Activated CD8-positive, alpha-beta T cell treated with anti-CD3 and anti-CD28 coated beads for 36 hours (primary cell): ENCODE results near the gene GEMIN8. TPM values are rescaled to one million over a fixed set of nuclear protein-coding genes. Genes with fewer than 3 reads are reported as not detected.

Source experiments
- ATAC-seq: fragments of 200-7000 bp; cut with Tn5 transposase; one replicate; pipeline ENCODE4 v1.10.0; 2021; ENCODE audit warnings: mild to moderate bottlenecking, moderate library complexity
- CTCF ChIA-PET: fragments of 350-600 bp; sonication (Branson Sonifier 250); formaldehyde crosslinking; loops from one replicate; lab custom pipeline; 2021; ENCODE audit warnings: antibody characterized with exemption; lab: Charles Lee
- POLR2A ChIA-PET: fragments of 350-600 bp; sonication (Branson Sonifier 250); formaldehyde crosslinking; loops from one replicate; lab custom pipeline; 2021; ENCODE audit warnings: antibody characterized with exemption; lab: Charles Lee
- DNase-seq: peaks from one replicate; pipeline ENCODE4 v3.0.0-alpha.2; 2020
- H3K27ac Mint-ChIP-seq: one replicate; pipeline ENCODE4 v1.8.0; 2021; ENCODE audit warnings: mild to moderate bottlenecking, mixed read lengths
- H3K27me3 Mint-ChIP-seq: one replicate; pipeline ENCODE4 v1.8.0; 2021; ENCODE audit warnings: mixed read lengths
- H3K36me3 Mint-ChIP-seq: one replicate; pipeline ENCODE4 v1.8.0; 2021; ENCODE audit warnings: low read depth, mixed read lengths
- H3K4me1 Mint-ChIP-seq: one replicate; pipeline ENCODE4 v1.8.0; 2021; ENCODE audit warnings: low read depth, mixed read lengths
- H3K4me3 Mint-ChIP-seq: one replicate; pipeline ENCODE4 v1.8.0; 2021; ENCODE audit warnings: mild to moderate bottlenecking, moderate library complexity, mixed read lengths
- H3K9me3 Mint-ChIP-seq: one replicate; pipeline ENCODE4 v1.8.0; 2021; ENCODE audit warnings: mixed read lengths
- CTCF ChIP-seq: fragments of 200-600 bp; IDR thresholded peaks from one replicate; pipeline ENCODE4 v1.8.0; 2022; ENCODE audit warnings: antibody characterized with exemption, mild to moderate bottlenecking
- intact Hi-C: fragments of 100-400 bp; cut with micrococcal nuclease; formaldehyde crosslinking; loops from one replicate; pipeline ENCODE4 v1.10.0; 2022
- total RNA-seq, 2 experiments: library from RNA; stranded (reverse); gene quantifications; one replicate each; pipeline ENCODE4 v1.2.3, GENCODE V29; 2021

GEMIN8 gene
- total RNA-seq, 2 experiments from 2014 or later = 14.7 to 15.5 TPM

DNA sequence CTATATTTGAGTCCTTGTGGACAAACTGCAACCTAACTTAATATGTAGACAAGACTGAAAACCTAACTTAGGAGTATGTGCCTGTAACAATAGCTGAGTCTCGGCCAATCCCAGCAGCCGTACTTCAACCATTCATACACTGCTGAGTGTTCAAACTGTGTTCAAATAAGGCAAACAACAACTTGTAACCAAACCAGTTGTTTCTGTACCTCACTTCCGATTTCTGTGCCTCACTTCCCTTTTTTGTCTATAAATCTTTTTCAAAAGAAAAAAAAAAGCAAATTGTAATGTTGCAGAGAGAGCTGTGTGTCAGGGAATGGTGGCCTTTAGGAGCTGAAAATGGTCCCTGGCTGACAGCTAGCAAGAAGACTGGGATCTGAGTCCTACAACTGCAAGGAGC lies 46.0 kb downstream of the GEMIN8 start:
- Mint-ChIP-seq H3K9me3 (no peaks in the 10 kb centered on the region), H3K4me3 (no peak overlapping the region), H3K4me1 (peaks cover 3% of the 10 kb centered on the region), H3K36me3 (peaks cover 3% of the 10 kb centered on the region), H3K27ac (no peak overlapping the region), H3K27me3 (no peaks in the 10 kb centered on the region)
- DNase-seq (no peak), ATAC-seq (no peak)
- ChIA-PET CTCF (interaction anchor here (0.9 kb wide), 1 partner anchor 16 kb away, joined by 8 read pairs; no protein-coding TSS in a partner anchor), POLR2A (no interaction called here)
- no peak for TF ChIP-seq CTCF
- intact Hi-C loops = no loop called here

DNA sequence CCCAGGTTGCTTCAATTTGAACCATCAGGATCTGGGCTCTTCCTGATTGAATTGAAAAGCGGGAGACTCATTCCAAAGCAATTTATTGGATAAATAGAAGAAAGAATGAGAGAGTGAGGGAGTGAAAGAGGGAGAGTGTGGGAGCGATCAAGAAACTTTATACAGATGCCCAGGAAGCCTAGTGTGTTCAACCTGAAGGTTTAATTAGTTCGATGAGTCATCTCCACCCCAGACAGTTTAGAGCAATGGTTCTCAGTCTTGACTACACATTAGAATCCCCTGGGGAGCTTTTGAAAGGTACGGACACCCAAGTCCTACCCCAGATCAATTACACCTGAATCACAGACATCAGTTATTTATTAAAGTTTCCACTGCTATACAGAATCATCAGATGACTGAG lies 61.5 kb downstream of the GEMIN8 start:
- intact Hi-C loops = no loop called here
- ATAC-seq (no peak), DNase-seq (no peak)
- ChIA-PET CTCF (no interaction called here), POLR2A (no interaction called here)
- Mint-ChIP-seq H3K27ac (no peak overlapping the region), H3K36me3 (no peaks in the 10 kb centered on the region), H3K27me3 (no peaks in the 10 kb centered on the region), H3K4me3 (no peak overlapping the region), H3K4me1 (no peaks in the 10 kb centered on the region), H3K9me3 (no peaks in the 10 kb centered on the region)
- TF ChIP-seq CTCF = no peak

DNA sequence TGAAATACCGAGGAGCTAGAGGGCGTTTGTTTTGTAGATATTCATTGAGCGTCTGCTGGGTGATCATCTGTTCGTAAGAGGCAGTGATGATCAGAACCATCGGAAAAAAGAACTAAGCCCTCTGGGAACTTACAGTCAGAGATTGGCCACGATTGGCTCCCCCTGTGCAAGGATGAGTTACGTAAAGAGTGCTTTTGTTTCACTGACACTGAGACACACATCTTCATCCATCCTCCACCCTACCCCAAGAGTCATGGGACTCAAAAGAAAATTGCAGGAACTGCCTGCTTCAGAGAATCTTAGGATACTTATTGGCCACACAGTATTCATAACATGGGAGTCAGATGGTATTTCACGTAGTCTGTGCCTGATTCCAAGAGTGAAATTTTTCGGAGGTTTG lies 62.1 kb downstream of the GEMIN8 start:
- DNase-seq = no peak

DNA sequence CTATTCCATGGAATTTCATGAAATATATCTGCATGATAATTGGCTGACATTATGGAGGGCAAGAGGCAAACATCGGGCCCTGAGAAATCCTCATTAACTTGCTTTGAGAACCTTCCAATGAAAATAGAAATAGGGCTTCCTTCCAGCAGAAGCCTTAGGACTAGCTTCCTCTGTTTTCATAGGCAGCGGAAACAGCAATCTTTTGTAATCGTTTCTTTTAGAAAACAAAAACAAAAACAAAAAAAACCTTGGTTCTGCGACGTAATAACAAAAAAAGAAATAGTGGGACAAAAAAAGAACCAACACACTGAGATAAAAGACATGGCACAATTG lies 62.9 kb downstream of the GEMIN8 start:
- H3K4me1 Mint-ChIP-seq = no peaks in the 10 kb centered on the region
- DNase-seq (no peak), ATAC-seq (no peak)
- intact Hi-C loops = no loop called here
- TF ChIP-seq CTCF = no peak
- no peaks in the 10 kb centered on the region for H3K36me3 Mint-ChIP-seq
- POLR2A ChIA-PET = no interaction called here
- CTCF ChIA-PET = no interaction called here
- no peaks in the 10 kb centered on the region for H3K9me3 Mint-ChIP-seq
- no peak overlapping the region for H3K4me3 Mint-ChIP-seq
- no peaks in the 10 kb centered on the region for H3K27me3 Mint-ChIP-seq
- no peak overlapping the region for H3K27ac Mint-ChIP-seq

More for the DNA sequence above, 62.1 kb downstream of the GEMIN8 start:
- ChIA-PET CTCF (no interaction called here), POLR2A (no interaction called here)
- ATAC-seq = no peak
- TF ChIP-seq CTCF = no peak
- Mint-ChIP-seq H3K4me1 (no peaks in the 10 kb centered on the region), H3K27ac (no peak overlapping the region), H3K4me3 (no peak overlapping the region), H3K27me3 (no peaks in the 10 kb centered on the region), H3K9me3 (no peaks in the 10 kb centered on the region), H3K36me3 (no peaks in the 10 kb centered on the region)
- intact Hi-C loops = no loop called here

DNA sequence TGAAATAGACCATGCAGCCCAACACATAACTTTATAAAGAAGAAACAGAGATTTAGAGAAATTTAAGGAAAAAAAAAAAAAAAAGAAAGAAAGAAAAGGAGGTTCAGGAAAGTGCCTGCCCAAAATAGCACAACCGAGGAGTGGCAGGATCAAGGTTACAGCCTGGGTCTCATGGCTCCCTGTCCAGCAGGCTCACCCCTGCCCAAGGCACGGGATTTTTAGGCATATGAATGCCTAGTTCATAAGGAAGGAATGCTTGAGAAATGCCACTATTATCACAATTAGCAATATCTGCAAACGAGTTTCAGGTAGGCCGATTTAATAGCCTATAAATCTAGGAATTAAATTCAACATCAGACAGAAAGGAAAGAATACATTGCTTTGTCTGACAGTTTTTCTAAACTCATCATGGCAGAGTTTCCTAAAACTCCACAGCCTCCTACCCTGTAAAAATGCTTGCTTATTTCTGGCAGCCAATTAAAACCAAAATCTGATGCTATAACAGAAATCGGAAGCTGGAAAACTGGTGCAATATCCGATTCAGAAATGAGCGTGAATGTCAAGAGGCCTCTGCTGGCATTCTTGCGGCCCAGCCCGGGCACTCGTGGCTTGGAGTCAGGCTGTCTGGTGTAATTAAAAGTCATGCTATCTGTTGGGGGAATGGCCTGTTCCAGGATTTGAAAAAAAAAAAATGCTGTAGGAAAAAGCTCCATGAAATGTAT lies 63.5 kb downstream of the GEMIN8 start:
- ATAC-seq = no peak
- CTCF ChIA-PET = no interaction called here
- H3K27me3 Mint-ChIP-seq = no peaks in the 10 kb centered on the region

More for the DNA sequence above, 63.5 kb downstream of the GEMIN8 start:
- intact Hi-C loops = no loop called here
- Mint-ChIP-seq H3K9me3 (no peaks in the 10 kb centered on the region), H3K4me3 (no peak overlapping the region), H3K27ac (no peak overlapping the region), H3K4me1 (no peaks in the 10 kb centered on the region), H3K36me3 (no peaks in the 10 kb centered on the region)
- POLR2A ChIA-PET = no interaction called here
- no peak for DNase-seq
- TF ChIP-seq CTCF = no peak
